HG03025 (cell line): Measurements from ENCODE around the gene LLGL2.

Experiments
- ATAC-seq: cut with Tn5 transposase; IDR thresholded peaks from one replicate; pipeline ENCODE4 v1.9.1; 2021; ENCODE audit warnings: mild to moderate bottlenecking, moderate library complexity; ENCODE audit not compliant: unreplicated experiment, low FRiP score

LLGL2 gene

DNA sequence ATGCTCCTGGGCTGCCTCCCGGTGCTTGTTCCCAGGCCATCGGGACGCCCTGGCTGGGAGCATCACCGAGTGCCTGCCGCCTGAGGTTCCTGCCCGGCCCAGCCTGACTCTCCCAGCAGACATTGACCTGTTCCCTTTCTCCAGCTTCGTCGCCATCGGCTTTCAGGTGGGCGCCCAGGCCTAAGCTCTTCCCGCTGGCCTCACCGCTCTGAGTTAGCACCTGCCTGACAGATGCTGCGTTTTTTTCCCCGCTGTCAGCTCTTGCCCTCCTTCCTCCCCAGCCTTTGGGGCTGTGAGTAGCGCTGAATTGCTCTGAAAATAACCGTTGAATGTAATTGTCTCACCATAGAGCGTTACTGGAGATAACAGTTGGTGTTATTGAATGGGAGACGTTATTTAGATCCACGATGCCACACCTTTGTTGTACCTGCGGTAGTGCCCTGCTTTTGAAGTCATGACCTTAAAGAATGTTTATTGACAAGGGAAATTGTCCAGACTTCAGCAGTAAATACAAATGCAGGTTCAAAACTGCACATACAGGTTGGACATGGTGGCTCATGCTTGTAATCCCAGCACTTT is 86.4 kb downstream of the LLGL2 start:
- ATAC-seq: no peak

DNA sequence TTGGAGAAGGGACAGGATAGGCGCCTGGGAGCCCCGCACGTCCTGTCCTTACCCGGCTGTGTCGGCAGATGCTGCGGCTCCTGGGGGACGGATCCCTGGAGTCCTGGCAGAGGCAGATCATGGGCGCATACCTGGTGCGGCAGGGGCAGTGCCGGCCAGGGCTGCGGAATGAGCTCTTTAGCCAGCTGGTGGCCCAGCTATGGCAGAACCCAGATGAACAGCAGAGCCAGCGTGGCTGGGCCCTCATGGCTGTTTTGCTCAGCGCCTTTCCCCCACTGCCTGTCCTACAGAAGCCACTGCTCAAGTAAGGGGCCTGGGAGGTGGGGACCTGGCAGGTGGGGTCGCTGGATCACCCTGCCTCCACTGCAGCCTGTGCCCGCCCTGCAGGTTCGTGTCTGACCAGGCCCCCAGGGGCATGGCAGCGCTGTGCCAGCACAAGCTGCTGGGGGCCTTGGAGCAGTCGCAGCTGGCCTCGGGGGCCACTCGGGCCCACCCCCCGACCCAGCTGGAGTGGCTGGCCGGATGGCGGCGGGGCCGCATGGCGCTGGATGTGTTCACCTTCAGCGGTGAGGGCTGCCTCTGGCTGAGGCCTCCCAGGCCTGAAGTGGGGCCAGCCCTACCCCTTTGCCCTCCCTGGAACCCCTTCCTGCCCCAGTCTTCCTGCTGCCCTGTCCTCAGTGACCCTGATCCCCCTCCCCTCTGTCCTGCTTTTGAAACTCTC is 87.6 kb downstream of the LLGL2 start:
- ATAC-seq: no peak

DNA sequence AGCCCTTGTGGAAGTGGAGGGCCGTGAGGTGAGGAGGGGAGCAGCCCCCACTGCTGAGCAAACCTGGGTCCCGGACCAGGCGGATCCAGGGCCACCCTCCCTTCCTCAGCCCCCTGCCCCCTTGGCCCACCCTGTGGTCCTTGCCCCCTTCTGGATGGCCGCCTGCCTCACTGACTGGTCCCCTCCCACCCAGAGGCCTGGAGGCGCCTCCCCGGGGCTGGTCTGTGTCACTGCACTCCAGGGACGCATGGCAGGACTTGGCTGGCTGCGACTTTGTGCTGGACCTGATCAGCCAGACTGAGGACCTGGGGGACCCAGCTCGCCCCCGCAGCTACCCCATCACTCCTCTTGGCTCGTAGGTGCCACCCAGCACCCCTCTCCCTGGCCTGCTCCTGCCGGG is 88.5 kb downstream of the LLGL2 start:
- ATAC-seq: no peak

DNA sequence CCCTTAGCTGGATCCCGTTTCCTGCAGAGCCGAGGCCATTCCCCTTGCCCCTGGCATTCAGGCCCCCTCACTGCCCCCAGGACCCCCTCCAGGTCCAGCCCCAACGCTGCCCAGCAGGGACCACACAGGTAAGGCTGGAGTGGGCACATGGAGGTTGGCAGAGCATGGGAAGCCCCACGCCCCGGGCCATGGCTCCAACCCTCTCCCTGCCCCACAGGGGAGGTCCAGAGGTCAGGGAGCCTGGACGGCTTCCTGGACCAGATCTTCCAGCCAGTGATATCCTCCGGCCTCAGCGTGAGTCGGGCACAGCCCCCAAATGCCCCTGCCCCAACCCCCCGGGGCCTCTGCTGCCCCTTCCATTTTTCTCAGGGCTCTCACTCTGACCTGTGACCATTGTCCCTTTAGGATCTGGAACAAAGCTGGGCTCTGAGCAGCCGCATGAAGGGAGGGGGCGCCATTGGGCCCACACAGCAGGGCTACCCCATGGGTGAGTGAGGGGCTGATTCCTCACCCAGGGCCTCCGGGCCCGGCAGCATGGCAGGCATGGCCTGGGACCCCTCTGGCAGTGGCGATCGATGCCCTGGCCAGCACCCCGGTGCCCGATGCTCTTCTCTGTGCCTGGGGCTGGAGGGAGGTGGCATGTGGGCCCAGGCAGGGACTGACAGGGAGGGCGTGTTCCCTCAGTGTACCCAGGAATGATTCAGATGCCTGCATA is 89.2 kb downstream of the LLGL2 start:
- no peak for ATAC-seq

DNA sequence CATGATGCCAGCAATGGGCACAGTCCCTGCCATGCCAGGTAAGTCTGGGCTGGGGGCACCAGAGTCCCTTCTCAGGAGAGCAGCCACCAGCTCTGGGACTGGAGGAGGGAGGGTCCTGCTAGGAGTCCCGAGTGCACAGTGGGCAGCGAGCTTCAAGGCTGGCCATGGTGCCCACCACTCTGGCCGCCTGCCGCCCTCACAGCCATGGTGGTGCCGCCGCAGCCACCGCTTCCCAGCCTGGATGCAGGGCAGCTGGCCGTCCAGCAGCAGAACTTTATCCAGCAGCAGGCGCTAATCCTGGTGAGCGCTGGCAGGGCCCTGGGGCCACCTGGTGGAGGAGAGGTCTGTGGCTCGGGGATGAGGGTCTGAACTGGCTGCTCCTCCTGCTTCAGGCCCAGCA is 89.8 kb downstream of the LLGL2 start:
- no peak for ATAC-seq

DNA sequence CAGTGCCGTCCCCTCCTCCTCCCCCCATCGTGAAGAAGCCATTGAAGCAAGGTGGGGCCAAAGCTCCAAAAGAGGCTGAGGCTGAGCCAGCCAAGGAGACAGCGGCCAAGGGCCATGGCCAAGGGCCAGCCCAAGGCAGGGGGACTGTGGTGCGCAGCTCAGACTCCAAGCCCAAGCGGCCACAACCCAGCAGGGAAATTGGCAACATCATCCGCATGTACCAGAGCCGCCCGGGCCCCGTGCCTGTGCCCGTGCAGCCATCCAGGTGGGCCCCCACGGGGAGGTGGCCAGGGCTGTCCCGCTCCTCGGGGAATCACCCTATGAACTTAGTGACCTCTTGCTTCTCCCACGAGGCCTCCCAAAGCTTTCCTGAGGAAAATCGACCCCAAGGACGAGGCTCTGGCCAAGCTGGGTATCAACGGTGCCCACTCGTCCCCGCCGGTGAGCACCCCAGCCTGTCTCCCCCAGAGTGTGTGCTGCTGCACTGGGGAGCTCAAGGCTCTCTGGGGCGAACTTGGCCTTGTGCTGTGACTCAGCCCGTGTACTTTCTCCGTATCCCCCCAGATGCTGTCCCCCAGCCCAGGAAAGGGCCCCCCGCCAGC is 91.1 kb downstream of the LLGL2 start:
- ATAC-seq: no peak

DNA sequence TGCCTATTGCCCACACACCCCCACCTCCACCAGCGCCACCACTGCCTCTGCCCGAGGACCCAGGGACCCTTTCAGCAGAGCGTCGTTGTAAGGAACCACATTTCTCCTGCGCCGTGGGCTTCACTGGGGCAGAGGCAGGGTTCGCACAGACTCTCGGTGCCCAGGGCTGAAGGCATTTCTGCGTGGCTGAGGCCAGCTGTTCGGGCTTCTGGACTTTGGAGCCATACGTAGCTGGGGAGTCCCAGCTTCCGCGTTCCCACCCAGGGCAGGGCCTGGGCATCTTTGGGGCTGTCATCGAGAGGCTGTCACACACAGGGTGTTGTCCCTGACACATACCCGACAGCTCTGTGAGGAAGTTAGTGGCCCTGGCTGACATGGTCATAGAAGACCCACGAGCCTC is 91.7 kb downstream of the LLGL2 start:
- no peak for ATAC-seq

DNA sequence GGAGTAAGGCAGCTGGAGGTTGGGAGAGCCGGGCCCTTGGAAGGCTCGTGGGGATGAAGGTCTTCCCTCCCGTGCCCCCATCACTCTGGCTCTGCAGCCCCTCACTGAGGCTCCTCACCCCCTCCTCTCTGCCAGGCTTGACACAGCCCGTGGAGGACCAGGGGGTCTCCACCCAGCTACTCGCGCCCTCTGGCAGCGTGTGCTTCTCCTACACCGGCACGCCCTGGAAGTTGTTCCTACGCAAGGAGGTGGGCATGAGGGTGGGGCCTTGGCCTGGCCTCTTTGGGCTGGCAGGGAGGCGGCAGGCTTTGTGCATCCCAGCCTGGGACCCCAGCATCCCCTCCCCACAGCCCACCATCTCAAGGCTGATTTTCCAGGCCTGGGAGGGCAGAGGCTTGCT is 92.2 kb downstream of the LLGL2 start:
- ATAC-seq: no peak

DNA sequence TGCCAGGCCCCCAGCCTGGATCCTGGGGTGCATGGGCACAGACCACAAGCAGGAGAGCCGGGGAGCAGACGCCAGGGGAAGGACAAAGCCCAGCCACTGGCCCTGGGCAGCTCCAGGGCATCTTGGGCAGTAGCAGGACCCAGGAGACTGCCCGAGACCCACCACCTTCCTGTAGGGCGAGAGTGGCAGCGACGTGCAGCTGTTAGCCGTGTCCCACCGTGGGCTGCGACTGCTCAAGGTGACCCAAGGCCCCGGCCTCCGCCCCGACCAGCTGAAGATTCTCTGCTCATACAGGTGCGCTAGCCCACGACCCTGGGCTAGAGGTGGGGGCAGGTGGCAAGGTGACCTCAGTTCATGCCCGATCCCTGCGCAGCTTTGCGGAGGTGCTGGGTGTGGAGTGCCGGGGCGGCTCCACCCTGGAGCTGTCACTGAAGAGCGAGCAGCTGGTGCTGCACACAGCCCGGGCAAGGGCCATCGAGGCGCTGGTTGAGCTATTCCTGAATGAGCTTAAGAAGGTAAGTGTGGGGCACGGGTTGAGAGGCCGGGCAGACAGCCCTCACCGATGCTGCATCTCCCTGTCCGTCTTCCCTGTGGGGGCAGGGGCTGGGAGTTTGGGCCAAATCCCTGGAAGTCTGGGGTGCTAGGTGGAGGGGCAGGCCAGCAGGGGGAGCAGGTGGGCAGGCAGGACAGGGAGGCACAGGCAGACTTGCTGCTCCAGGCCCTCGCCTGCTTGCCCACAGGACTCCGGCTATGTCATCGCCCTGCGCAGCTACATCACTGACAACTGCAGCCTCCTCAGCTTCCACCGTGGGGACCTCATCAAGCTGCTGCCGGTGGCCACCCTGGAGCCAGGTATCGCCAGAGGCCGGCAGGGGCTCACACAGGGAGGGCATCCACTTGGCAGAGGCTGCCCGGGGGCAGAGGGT is 94.3 kb downstream of the LLGL2 start:
- no peak for ATAC-seq

DNA sequence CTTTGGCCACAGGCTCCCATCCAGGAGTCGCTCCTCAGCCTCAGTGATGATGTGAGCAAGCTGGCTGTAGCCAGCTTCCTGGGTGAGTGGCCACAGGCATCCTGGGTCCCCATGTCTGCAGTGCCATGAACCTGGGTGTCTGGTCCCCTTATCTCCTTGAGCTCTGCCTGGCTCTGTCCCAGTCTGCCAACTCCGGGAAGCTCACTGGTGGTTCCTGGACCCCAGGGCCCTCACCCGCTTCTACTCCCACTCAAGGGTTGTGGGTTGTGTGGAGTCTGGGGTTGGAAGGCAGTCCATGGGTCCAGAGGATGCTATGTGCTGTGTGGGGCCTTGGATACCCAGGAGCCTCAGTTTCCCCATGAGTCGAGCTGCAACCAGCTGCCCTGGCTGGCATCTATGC is 96.0 kb downstream of the LLGL2 start:
- ATAC-seq: no peak

DNA sequence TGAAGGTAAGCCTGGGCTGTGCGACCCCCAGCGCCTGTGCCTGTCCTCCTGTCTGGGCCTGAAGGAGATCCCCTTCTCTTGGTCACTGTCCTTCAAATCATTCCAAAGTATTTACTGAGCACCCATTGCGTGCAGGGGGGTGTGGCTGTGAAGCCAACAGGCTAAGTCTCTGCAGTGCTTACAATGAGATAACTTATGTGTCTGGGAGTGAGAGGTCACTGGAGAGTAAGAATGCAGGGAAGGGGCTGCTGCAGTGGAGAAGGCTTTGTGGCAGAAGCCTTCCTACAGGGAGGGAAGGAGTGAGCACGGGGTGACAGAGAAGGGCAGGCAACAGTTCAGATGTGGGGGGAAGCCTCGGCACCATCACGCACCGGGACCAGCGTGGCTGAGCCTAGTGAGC is 96.6 kb downstream of the LLGL2 start:
- ATAC-seq: no peak

DNA sequence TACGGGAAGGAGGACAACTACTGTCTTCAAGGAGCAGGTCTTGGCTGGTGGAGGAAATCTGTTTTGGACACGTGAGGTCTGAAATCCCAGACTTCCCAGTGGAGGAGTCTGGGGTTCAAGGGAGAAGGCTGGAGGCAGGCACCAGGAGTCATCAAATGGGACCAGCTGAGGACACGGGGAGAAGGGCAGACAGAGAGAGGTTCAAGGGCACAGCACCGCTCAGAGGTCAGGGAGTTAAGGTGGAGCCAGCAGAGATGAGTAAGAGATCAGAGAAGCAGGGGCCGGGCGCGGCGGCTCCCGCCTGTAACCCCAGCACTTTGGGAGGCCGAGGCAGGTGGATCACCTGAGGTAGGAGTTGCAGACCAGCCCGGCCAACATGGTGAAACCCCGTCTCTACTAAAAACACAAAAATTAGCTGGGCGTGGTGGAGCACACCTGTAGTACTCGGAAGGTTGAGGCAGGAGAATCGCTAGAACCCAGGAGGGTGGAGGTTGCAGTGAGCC is 97.3 kb downstream of the LLGL2 start:
- no peak for ATAC-seq

DNA sequence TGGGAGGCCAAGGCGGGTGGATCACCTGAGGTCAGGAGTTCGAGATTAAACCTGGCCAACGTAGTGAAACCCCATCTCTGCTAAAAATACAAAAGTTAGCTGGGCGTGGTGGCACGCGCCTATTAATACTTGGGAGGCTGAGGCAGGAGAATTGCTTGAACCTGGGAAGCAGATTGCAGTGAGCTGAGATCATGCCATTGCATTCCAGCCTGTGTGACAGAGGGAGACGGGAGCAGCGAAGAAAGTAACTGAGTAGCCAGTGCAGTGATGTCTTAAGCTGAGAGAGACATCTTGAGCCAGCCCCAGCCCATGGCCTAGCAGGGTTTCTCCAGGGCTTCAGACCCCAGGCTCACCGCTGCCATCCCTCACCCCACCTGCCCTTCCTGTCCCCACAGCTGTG is 97.9 kb downstream of the LLGL2 start:
- no peak for ATAC-seq

DNA sequence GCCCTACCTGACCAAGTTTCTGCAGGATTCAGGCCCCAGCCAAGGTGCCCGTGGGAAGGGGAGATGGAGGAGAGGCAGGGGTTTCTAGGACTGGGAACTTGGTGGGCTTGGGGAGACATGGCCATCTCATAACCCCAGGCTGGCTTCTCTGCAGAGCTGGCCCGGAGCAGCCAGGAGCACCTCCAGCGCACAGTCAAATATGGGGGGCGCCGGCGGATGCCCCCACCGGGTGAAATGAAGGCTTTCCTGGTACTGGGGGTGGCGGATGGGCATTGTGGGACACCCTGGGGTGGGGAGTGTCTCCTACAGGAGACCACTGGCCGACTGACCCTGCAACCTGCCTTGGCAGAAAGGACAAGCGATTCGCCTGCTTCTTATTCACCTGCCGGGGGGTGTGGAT is 98.5 kb downstream of the LLGL2 start:
- no peak for ATAC-seq
